ENCODE results near the gene MAD1L1. TPM values are rescaled to one million over a fixed set of nuclear protein-coding genes. Genes with fewer than 3 reads are reported as not detected.
"Not testable (repeated sequence)": the region's sequence is repeated elsewhere in the genome, so short reads cannot be mapped to it uniquely, and the experiment has no call there.

MAD1L1 gene
- total and polyA plus RNA-seq, 5 donors from 2014 or later = 225 to 380 (median 300) TPM

DNA sequence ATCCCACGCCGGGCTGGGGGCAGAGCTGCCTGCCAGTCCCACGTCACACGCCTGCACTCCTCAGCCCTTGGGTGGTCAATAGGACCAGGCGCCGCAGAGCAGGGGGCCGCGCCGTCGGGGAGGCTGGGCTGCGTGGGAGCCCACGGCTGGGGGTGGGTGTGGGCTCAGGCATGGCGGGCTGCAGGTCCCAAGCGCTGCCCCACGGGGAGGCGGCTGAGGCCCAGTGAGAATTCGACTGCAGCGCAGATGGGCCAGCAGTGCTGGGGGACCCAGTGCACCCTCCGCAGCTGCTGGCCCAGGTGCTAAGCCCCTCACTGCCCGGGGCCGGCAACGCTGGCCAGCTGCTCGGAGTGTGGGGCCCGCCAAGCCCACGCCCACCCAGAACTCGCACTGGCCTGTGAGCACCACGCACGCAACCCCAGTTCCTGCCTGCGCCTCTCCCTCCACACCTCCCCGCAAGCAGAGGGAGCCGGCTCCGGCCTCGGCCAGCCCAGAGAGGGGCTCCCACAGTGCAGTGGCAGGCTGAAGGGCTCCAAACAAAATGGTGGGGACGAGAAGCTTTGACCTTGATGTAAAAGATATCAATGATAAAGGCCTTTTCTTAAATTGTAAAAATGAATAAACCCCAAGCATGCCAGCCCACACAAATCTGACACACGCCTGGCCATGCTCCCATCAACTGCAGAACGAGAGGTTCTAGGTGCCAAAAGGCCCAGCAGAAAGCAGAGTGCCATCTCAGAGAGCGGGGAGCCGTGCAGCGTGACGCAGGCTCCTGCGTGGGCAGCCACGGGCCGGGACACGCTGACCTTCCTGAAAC, 255.5 kb downstream of the MAD1L1 start:
- Histone ChIP-seq H3K9me3 (ENCODE audit: control insufficient read depth in 2 of 2, low read length in 2 of 2) (no peaks in the 10 kb centered on the region), H3K27ac (ENCODE audit: insufficient read depth, low read length, poor library complexity, severe bottlenecking) (no peak overlapping the region), H3K27me3 (ENCODE audit: control insufficient read depth, insufficient read depth, low read length) (no peaks in the 10 kb centered on the region), H3K4me1 (ENCODE audit: control insufficient read depth, insufficient read depth, low read length, poor library complexity, severe bottlenecking) (no peaks in the 10 kb centered on the region), H3K4me3 (ENCODE audit: low read depth, low read length) (no peak overlapping the region), H3K36me3 (ENCODE audit: control insufficient read depth, insufficient read depth, low read length) (no peaks in the 10 kb centered on the region)
- H3K9me3 Mint-ChIP-seq = no peaks in the 10 kb centered on the region
- peak overlapping the region in 1 of 3 donors; percentile 73 for H3K27ac Mint-ChIP-seq
- ATAC-seq (ENCODE audit: low read depth in 2 of 2) (no peak), DNase-seq (no peak)
- H3K4me3 Mint-ChIP-seq = no peak overlapping the region
- H3K36me3 Mint-ChIP-seq = peaks cover 13% of the 10 kb centered on the region
- no peaks in the 10 kb centered on the region for H3K27me3 Mint-ChIP-seq
- peaks cover 6 to 26% (median 7%) of the 10 kb centered on the region in 4 donors for H3K4me1 Mint-ChIP-seq

DNA sequence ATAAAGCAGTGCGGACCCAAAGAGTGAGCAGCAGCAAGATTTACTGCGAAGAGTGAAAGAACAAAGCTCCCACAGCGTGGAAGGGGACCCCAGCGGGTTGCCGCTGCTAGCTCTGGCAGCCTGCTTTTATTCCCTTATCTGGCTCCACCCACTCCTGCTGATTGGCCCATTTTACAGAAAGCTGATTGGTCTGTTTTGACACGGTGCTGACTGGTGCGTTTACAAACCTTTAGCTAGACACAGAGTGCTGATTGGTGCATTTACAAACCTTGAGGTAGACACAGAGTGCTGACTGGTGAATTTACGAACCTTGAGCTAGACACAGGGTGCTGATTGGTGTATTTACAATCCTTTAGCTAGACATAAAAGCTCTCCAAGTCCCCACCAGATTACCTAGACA, 256.2 kb downstream of the MAD1L1 start:
- H3K4me3 Mint-ChIP-seq; H3K27ac ChIP-seq (ENCODE audit: insufficient read depth, low read length, poor library complexity, severe bottlenecking); H3K27me3 Mint-ChIP-seq; H3K36me3 ChIP-seq (ENCODE audit: control insufficient read depth, insufficient read depth, low read length); DNase-seq; H3K27me3 ChIP-seq (ENCODE audit: control insufficient read depth, insufficient read depth, low read length); H3K4me3 ChIP-seq (ENCODE audit: low read depth, low read length); H3K4me1 ChIP-seq (ENCODE audit: control insufficient read depth, insufficient read depth, low read length, poor library complexity, severe bottlenecking); ATAC-seq (ENCODE audit: low read depth in 2 of 2); H3K9me3 Mint-ChIP-seq; H3K9me3 ChIP-seq (ENCODE audit: control insufficient read depth in 2 of 2, low read length in 2 of 2): not testable (repeated sequence)
- H3K36me3 Mint-ChIP-seq = peaks cover 13% of the 10 kb centered on the region
- H3K27ac Mint-ChIP-seq = peak overlapping the region in 1 of 3 donors; percentile 86
- peaks cover 6 to 28% (median 7%) of the 10 kb centered on the region in 4 donors for H3K4me1 Mint-ChIP-seq

DNA sequence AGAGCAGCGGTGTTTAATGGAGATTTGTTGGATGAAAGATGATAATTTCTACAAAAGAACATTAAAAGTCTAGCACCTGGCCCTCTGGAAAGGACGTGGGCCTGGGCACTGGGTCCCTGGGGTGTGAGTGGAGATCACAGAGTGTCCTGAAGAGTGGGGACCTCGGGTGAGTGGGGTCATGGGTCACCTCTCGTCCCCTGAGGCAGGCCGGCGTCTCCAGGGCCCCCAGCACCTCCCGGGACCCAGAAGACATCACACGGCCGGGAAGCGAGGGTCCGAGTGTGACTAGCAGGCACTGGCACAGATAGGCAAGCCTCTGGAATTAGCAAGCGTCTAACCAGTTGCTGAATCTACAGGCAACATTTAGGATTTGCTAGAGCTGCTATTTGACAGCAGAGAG, 257.2 kb downstream of the MAD1L1 start:
- no peaks in the 10 kb centered on the region for H3K36me3 ChIP-seq (ENCODE audit: control insufficient read depth, insufficient read depth, low read length)
- no peaks in the 10 kb centered on the region for H3K27me3 Mint-ChIP-seq
- H3K27ac Mint-ChIP-seq = peak overlapping the region in 2 of 3 donors; percentile 73 to 86
- no peak overlapping the region for H3K27ac ChIP-seq (ENCODE audit: insufficient read depth, low read length, poor library complexity, severe bottlenecking)
- peaks cover 13% of the 10 kb centered on the region for H3K36me3 Mint-ChIP-seq
- no peaks in the 10 kb centered on the region for H3K4me1 ChIP-seq (ENCODE audit: control insufficient read depth, insufficient read depth, low read length, poor library complexity, severe bottlenecking)
- no peaks in the 10 kb centered on the region for H3K9me3 Mint-ChIP-seq
- peak overlapping the region in 1 of 4 donors; percentile 27 for H3K4me3 Mint-ChIP-seq
- ATAC-seq (ENCODE audit: low read depth in 2 of 2) = no peak
- H3K9me3 ChIP-seq (ENCODE audit: control insufficient read depth in 2 of 2, low read length in 2 of 2) = no peaks in the 10 kb centered on the region
- H3K4me1 Mint-ChIP-seq = peaks cover 6 to 31% (median 7%) of the 10 kb centered on the region in 4 donors
- DNase-seq = no peak
- H3K27me3 ChIP-seq (ENCODE audit: control insufficient read depth, insufficient read depth, low read length) = no peaks in the 10 kb centered on the region
- no peak overlapping the region for H3K4me3 ChIP-seq (ENCODE audit: low read depth, low read length)

DNA sequence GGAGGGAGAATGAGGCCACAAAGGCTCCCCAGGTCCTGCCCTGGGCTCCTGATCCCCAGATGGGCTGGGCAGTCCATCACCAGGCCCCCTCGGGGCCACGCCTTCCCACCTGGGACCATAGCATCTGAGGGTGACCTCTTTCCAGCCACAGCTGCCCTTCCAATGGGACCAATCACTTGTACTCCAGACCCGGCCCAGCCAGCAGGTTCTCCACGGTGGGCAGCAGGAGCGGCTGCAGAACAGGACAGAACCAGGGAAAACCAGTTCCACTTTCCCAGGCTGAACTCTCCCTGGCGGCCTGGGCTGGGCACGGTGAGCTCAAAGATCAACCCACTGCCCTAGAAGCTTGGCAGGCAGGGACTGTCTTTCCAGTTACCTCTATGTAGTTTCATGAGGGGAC, 257.6 kb downstream of the MAD1L1 start:
- ATAC-seq (ENCODE audit: low read depth in 2 of 2) = no peak
- Mint-ChIP-seq H3K27ac (peak overlapping the region in 2 of 3 donors; percentile 43 to 86), H3K27me3 (no peaks in the 10 kb centered on the region), H3K36me3 (peaks cover 13% of the 10 kb centered on the region), H3K4me3 (no peak overlapping the region), H3K4me1 (peaks cover 6 to 32% (median 7%) of the 10 kb centered on the region in 4 donors), H3K9me3 (no peaks in the 10 kb centered on the region)
- Histone ChIP-seq H3K4me3 (ENCODE audit: low read depth, low read length) (no peak overlapping the region), H3K27me3 (ENCODE audit: control insufficient read depth, insufficient read depth, low read length) (no peaks in the 10 kb centered on the region), H3K9me3 (ENCODE audit: control insufficient read depth in 2 of 2, low read length in 2 of 2) (no peaks in the 10 kb centered on the region), H3K27ac (ENCODE audit: insufficient read depth, low read length, poor library complexity, severe bottlenecking) (no peak overlapping the region), H3K36me3 (ENCODE audit: control insufficient read depth, insufficient read depth, low read length) (no peaks in the 10 kb centered on the region), H3K4me1 (ENCODE audit: control insufficient read depth, insufficient read depth, low read length, poor library complexity, severe bottlenecking) (no peaks in the 10 kb centered on the region)
- no peak for DNase-seq

DNA sequence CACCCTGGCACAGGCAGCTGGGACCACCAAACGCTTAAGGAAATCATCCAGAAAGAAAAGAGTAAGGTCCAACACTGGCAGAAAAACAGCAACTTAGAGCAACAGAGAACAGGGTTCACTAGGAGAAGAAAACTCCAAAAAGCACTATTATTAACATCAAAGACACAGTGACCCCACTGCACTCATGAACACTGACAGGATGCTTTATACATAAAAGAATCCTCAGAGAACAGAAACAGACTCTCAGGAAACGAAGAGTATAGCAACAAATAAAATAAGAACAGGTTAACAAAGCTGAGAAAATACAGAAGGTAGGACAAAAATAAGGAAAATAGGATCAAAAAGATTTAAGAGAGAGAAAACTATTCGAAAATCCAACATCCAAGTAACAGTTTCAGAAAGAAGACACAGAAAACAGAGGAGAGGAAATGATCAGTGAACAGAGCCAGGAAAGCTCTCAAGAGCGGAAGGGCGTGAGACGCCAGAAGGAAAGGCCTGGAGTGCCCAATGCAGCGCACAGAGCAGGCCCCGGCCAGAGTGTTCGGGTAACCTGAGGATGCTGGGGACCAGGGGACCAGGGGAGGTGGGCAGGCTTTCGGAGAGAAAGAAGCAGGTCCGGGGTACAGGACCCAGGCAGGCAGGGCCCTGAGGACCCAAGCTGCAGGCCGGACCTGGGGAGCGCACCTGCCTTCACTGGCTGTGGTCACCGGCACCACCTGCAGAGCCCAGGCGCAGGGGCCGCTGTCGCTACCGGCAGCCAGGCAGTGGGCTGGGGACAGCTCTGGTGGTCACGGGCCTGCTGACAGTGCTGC, 258.2 kb downstream of the MAD1L1 start:
- H3K27ac Mint-ChIP-seq = peak overlapping the region; percentile 81 to 90 (median 86)
- H3K36me3 Mint-ChIP-seq = peaks cover 13% of the 10 kb centered on the region
- peak overlapping the region in 1 of 4 donors; percentile 9 for H3K4me3 Mint-ChIP-seq
- H3K9me3 Mint-ChIP-seq = no peaks in the 10 kb centered on the region
- peaks cover 11 to 38% (median 12%) of the 10 kb centered on the region in 4 donors for H3K4me1 Mint-ChIP-seq
- Histone ChIP-seq H3K27ac (ENCODE audit: insufficient read depth, low read length, poor library complexity, severe bottlenecking) (no peak overlapping the region), H3K9me3 (ENCODE audit: control insufficient read depth in 2 of 2, low read length in 2 of 2) (no peaks in the 10 kb centered on the region), H3K36me3 (ENCODE audit: control insufficient read depth, insufficient read depth, low read length) (no peaks in the 10 kb centered on the region), H3K4me3 (ENCODE audit: low read depth, low read length) (no peak overlapping the region), H3K4me1 (ENCODE audit: control insufficient read depth, insufficient read depth, low read length, poor library complexity, severe bottlenecking) (no peaks in the 10 kb centered on the region), H3K27me3 (ENCODE audit: control insufficient read depth, insufficient read depth, low read length) (no peaks in the 10 kb centered on the region)
- ATAC-seq (ENCODE audit: low read depth in 2 of 2) = peak in 1 of 2 donors; percentile 24
- no peak for DNase-seq
- no peaks in the 10 kb centered on the region for H3K27me3 Mint-ChIP-seq

DNA sequence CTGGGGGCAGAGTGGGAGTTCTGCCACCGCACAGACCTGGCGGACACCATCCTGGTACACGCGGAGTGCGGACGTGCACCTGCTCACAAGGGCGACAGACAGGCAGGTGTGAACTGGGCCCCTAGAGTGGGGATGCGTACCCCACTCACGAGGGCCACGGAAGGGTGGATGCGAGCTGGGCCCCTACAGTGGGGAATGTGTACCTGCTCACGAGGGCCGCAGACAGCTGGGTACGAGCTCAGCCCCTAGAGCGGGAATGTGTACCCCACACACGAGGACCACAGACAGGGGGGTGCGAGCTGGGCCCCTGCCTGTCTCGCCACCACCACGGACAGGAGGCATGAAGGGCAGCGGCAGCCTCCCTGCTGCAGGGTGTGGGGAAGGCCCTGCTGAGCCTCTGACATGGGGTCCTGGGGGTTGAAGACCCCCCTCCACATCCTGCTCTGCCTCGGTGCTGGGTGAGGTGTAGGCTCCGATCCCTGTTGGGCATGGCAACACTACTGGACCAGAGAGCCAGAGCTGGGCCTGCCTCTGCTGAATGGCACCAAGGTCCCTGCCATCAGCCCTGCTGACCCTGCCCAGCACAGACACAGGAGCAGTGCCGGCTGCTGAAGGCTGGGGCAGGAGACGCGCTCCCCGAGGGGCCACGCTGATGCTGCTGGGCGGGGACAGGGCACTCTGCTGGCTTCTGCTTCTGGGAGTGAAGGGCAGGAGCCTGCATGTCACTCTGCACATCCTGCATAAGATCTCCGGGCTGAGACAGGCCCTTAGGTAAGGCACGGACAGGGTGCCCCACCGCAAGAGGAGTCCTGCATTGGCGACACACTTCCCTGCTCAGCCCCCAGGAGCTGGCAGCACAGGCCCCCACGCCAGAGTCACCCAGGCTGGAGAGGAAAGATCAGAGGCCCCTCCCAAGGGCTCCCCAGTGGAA, 259.2 kb downstream of the MAD1L1 start:
- H3K4me3 Mint-ChIP-seq = no peak overlapping the region

DNA sequence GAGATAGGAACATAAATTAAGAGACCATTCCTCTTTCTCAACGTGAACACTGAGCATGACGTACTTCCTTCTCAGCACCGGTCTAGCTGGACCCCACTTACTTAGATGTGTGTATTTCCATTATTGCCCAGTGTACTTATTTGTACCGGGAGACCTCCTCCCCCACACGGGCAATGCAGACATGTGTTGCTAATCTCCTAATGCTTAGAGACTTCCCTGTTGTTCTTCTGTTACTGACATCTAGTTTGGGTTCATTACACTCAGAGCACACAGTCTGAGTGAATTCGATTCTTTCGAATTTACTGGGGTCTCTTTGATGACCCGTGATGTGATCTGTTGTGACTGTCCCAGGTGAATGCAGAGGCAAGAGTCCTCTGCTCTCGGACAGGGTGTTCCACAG, 260.0 kb downstream of the MAD1L1 start:
- H3K36me3 Mint-ChIP-seq = peaks cover 15% of the 10 kb centered on the region
- Histone ChIP-seq H3K36me3 (ENCODE audit: control insufficient read depth, insufficient read depth, low read length) (no peaks in the 10 kb centered on the region), H3K4me1 (ENCODE audit: control insufficient read depth, insufficient read depth, low read length, poor library complexity, severe bottlenecking) (peaks cover 2% of the 10 kb centered on the region), H3K9me3 (ENCODE audit: control insufficient read depth in 2 of 2, low read length in 2 of 2) (no peaks in the 10 kb centered on the region), H3K4me3 (ENCODE audit: low read depth, low read length) (no peak overlapping the region), H3K27me3 (ENCODE audit: control insufficient read depth, insufficient read depth, low read length) (no peaks in the 10 kb centered on the region), H3K27ac (ENCODE audit: insufficient read depth, low read length, poor library complexity, severe bottlenecking) (no peak overlapping the region)
- no peaks in the 10 kb centered on the region for H3K9me3 Mint-ChIP-seq
- H3K27ac Mint-ChIP-seq = peak overlapping the region in 2 of 3 donors; percentile 55 to 80
- peaks cover 13 to 35% (median 18%) of the 10 kb centered on the region in 4 donors for H3K4me1 Mint-ChIP-seq
- H3K4me3 Mint-ChIP-seq = no peak overlapping the region
- ATAC-seq (ENCODE audit: low read depth in 2 of 2) (no peak), DNase-seq (no peak)
- H3K27me3 Mint-ChIP-seq = no peaks in the 10 kb centered on the region

More for the DNA sequence above, 259.2 kb downstream of the MAD1L1 start:
- H3K27ac ChIP-seq (ENCODE audit: insufficient read depth, low read length, poor library complexity, severe bottlenecking) = no peak overlapping the region
- H3K4me1 ChIP-seq (ENCODE audit: control insufficient read depth, insufficient read depth, low read length, poor library complexity, severe bottlenecking) = no peaks in the 10 kb centered on the region
- no peaks in the 10 kb centered on the region for H3K27me3 ChIP-seq (ENCODE audit: control insufficient read depth, insufficient read depth, low read length)
- H3K36me3 ChIP-seq (ENCODE audit: control insufficient read depth, insufficient read depth, low read length) = no peaks in the 10 kb centered on the region
- H3K9me3 Mint-ChIP-seq = no peaks in the 10 kb centered on the region
- H3K9me3 ChIP-seq (ENCODE audit: control insufficient read depth in 2 of 2, low read length in 2 of 2) = no peaks in the 10 kb centered on the region
- H3K4me3 ChIP-seq (ENCODE audit: low read depth, low read length) = no peak overlapping the region
- peaks cover 13% of the 10 kb centered on the region for H3K36me3 Mint-ChIP-seq
- peaks cover 13 to 39% (median 16%) of the 10 kb centered on the region in 4 donors for H3K4me1 Mint-ChIP-seq
- H3K27ac Mint-ChIP-seq = peak overlapping the region in 2 of 3 donors; percentile 81 to 90
- ATAC-seq (ENCODE audit: low read depth in 2 of 2) (no peak), DNase-seq (no peak)
- no peaks in the 10 kb centered on the region for H3K27me3 Mint-ChIP-seq
